Liver (tissue), 3 donors: Measurements from ENCODE around the gene GPR15.

Experiments
- ATF3 ChIP-seq: IDR thresholded peaks from 2 replicates; pipeline ENCODE4 v1.6.1; 2016; ENCODE audit warnings: antibody characterized with exemption
- CTCF ChIP-seq: fragments of 150-350 bp; IDR thresholded peaks from 2 replicates; pipeline ENCODE4 v1.5.1; 2017; ENCODE audit warnings: improper control_type of control experiment, low read depth, low read length; ENCODE audit not compliant: missing input control
- EGR1 ChIP-seq, 2 donors: IDR thresholded peaks; 2 replicates each; pipeline ENCODE4 v1.6.1; 2016 to 2018; ENCODE audit warnings: antibody characterized with exemption in 2 of 2, low read depth in 2 of 2
- GABPA ChIP-seq, 2 donors: IDR thresholded peaks in 1 of 2; conservative IDR thresholded peaks in 1 of 2; 2 replicates each; pipeline ENCODE4 v1.6.1; 2016; ENCODE audit warnings: antibody characterized with exemption in 2 of 2, mild to moderate bottlenecking in 1 of 2, moderate library complexity in 1 of 2
- HNF4A ChIP-seq, 2 donors: conservative IDR thresholded peaks; 2 replicates each; pipeline ENCODE4 v1.6.1; 2016; ENCODE audit warnings: antibody characterized with exemption in 2 of 2, mild to moderate bottlenecking in 2 of 2
- HNF4G ChIP-seq: IDR thresholded peaks from 2 replicates; pipeline ENCODE4 v1.6.1; 2016; ENCODE audit warnings: antibody characterized with exemption
- JUND ChIP-seq, 2 donors: IDR thresholded peaks; 2 replicates each; pipeline ENCODE4 v1.6.1; 2016; ENCODE audit warnings: antibody characterized with exemption in 2 of 2
- MAX ChIP-seq: IDR thresholded peaks from 2 replicates; pipeline ENCODE4 v1.6.1; 2016; ENCODE audit warnings: antibody characterized with exemption
- RAD21 ChIP-seq, 2 donors: IDR thresholded peaks; 2 replicates each; pipeline ENCODE4 v1.6.1; 2016; ENCODE audit warnings: antibody characterized with exemption in 2 of 2, mild to moderate bottlenecking in 2 of 2
- SP1 ChIP-seq: IDR thresholded peaks from 2 replicates; pipeline ENCODE4 v1.6.1; 2018; ENCODE audit warnings: antibody characterized with exemption, mild to moderate bottlenecking
- TAF1 ChIP-seq: conservative IDR thresholded peaks from 2 replicates; pipeline ENCODE4 v1.6.1; 2016; ENCODE audit warnings: antibody characterized with exemption, mild to moderate bottlenecking
- YY1 ChIP-seq: IDR thresholded peaks from 2 replicates; pipeline ENCODE4 v1.6.1; 2016; ENCODE audit warnings: antibody characterized with exemption, mild to moderate bottlenecking
- TF ChIP-seq, protein P1 (sequence below): IDR thresholded peaks from 2 replicates; pipeline ENCODE4 v1.6.1; 2016; ENCODE audit warnings: antibody characterized with exemption, mild to moderate bottlenecking
- donor health status: healthy.
- donor health status: healthy.

- TF ChIP-seq TAF1: no peak
- no peak for TF ChIP-seq CTCF
- TF ChIP-seq MAX: no peak
- no peak for TF ChIP-seq GABPA (IDR thresholded peaks at IDR 0.05 in 1 of 2, conservative IDR thresholded peaks at IDR 0.05 in 1 of 2)
- TF ChIP-seq SP1: no peak
- TF ChIP-seq, protein P1, sequence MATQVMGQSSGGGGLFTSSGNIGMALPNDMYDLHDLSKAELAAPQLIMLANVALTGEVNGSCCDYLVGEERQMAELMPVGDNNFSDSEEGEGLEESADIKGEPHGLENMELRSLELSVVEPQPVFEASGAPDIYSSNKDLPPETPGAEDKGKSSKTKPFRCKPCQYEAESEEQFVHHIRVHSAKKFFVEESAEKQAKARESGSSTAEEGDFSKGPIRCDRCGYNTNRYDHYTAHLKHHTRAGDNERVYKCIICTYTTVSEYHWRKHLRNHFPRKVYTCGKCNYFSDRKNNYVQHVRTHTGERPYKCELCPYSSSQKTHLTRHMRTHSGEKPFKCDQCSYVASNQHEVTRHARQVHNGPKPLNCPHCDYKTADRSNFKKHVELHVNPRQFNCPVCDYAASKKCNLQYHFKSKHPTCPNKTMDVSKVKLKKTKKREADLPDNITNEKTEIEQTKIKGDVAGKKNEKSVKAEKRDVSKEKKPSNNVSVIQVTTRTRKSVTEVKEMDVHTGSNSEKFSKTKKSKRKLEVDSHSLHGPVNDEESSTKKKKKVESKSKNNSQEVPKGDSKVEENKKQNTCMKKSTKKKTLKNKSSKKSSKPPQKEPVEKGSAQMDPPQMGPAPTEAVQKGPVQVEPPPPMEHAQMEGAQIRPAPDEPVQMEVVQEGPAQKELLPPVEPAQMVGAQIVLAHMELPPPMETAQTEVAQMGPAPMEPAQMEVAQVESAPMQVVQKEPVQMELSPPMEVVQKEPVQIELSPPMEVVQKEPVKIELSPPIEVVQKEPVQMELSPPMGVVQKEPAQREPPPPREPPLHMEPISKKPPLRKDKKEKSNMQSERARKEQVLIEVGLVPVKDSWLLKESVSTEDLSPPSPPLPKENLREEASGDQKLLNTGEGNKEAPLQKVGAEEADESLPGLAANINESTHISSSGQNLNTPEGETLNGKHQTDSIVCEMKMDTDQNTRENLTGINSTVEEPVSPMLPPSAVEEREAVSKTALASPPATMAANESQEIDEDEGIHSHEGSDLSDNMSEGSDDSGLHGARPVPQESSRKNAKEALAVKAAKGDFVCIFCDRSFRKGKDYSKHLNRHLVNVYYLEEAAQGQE: no peak
- TF ChIP-seq EGR1 (IDR thresholded peaks at IDR 0.05; ENCODE audit: low read depth in 2 of 2): no peak
- no peak for TF ChIP-seq JUND (IDR thresholded peaks at IDR 0.05)
- no peak for TF ChIP-seq YY1
- TF ChIP-seq HNF4A (conservative IDR thresholded peaks at IDR 0.05): no peak
- TF ChIP-seq HNF4G: no peak
- TF ChIP-seq ATF3: no peak
- no peak for TF ChIP-seq RAD21 (IDR thresholded peaks at IDR 0.05)
These were observed 18.0 kb upstream of the GPR15 start for GRCh38 chr3:98513736-98514135.
